A673 (cell line): ENCODE measurements around the gene TBL1X.

Experiments used
- CTCF ChIP-seq: fragments of 300-800, 200-600 bp; sonication (generic); conservative IDR thresholded peaks from 2 replicates; pipeline ENCODE4 v1.5.1; 2017; ENCODE audit warnings: low read depth, mild to moderate bottlenecking, antibody characterized with exemption, low read length, moderate library complexity, mixed read lengths
- EZH2 ChIP-seq: fragments of 200-600 bp; sonication (generic); IDR thresholded peaks from 2 replicates; pipeline ENCODE4 v1.6.1; 2017; ENCODE audit warnings: borderline replicate concordance, low read depth, mild to moderate bottlenecking, mixed read lengths, antibody characterized with exemption, low read length; ENCODE audit not compliant: poor library complexity, severe bottlenecking

- TF ChIP-seq CTCF (no peak), EZH2 (no peak)
Observed at GRCh38 chrX:9682861-9683260, 218.0 kb downstream of the TBL1X start.
